ENCODE results near the gene DR1.
"Not testable (repeated sequence)": the region's sequence is repeated elsewhere in the genome, so short reads cannot be mapped to it uniquely, and the experiment has no call there.

Gene DR1

DNA sequence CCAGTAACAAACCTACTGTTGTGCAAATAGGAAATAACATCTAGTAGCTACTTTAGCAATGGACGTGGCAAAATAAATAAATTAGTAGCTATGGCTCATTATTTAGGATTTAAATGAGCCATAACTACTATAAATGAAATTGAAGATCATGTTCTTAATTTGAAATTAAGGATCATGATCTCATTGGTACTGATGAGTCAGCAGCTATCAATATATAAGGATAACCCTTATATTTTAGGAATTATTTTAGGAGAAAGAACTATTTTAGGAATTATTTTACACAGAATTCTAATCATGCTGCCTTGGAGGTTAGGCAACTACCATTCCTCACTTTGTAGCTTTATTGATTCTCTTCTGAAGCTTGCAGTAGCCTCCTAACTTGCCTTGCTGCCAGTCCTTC, 24.0 kb downstream of the DR1 start:
- TF ChIP-seq, protein P1, sequence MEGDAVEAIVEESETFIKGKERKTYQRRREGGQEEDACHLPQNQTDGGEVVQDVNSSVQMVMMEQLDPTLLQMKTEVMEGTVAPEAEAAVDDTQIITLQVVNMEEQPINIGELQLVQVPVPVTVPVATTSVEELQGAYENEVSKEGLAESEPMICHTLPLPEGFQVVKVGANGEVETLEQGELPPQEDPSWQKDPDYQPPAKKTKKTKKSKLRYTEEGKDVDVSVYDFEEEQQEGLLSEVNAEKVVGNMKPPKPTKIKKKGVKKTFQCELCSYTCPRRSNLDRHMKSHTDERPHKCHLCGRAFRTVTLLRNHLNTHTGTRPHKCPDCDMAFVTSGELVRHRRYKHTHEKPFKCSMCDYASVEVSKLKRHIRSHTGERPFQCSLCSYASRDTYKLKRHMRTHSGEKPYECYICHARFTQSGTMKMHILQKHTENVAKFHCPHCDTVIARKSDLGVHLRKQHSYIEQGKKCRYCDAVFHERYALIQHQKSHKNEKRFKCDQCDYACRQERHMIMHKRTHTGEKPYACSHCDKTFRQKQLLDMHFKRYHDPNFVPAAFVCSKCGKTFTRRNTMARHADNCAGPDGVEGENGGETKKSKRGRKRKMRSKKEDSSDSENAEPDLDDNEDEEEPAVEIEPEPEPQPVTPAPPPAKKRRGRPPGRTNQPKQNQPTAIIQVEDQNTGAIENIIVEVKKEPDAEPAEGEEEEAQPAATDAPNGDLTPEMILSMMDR (IDR thresholded peaks at IDR 0.05; ENCODE audit: low read depth, low read length, missing control alignments), result no peak
- H3K4me3 ChIP-seq (replicated peaks; ENCODE audit: low read depth, low read length), result no peak overlapping the region
- DNase-seq (ENCODE audit: extremely low read depth, low read depth), result no peak

DNA sequence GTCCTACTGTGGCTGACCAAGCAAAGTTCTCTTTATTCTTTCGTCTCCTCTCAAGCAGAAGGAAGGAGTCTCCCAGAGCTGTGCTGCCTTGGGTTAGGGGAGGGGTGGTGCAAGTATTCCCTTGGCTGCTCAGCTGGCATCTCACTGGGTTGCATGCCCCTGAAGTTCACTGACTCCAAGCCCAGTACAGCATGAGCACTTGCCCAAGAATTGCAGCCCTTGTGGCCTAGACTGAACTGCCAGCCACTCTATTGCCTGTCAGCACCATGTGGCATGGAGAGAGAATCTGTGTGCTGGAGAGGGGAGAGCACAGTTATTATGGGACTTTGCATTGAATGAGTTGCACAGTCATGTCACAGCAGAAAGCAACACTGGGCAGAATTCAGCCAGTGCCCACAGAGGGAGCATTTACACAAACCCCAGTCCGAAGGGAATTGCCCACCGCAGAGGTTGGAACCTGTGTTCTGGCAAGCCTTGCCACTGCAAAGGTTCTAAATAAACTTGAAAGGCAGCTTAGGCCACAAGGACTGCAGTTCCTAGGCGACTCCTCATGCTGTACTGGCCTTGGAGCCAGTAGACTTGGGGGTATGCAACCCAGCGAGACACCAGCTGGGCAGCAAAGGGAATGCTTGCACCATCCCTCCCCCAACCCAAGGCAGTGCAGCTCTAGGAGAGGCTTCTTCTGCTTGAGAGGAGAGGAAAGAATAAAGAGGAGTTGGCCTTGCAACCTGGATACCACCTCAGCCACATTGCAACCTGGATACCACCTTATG, 28.8 kb downstream of the DR1 start:
- TF ChIP-seq, protein P1 (IDR thresholded peaks at IDR 0.05; ENCODE audit: low read depth, low read length, missing control alignments), result no peak
- no peak for DNase-seq (ENCODE audit: extremely low read depth, low read depth)
- no peak overlapping the region for H3K4me3 ChIP-seq (replicated peaks; ENCODE audit: low read depth, low read length)

DNA sequence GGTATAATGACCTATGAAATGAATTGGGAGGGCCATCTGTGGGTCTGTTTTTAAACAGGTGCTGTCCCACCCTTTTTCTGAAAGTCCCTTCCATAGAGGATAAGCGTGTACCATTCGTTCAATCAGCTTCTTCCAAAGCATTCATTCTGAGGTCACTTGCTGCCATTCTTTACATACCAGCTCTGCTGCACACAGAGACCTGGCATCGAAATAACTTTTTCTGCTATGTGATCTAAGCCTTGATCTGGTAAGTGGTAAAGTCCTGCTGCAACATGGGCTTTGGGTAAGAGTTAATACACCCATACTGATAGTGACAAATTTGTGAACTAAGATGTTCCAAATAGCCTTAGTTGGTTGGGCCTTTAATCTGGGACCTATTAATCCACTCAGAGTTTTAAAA, 38.9 kb downstream of the DR1 start:
- no peak for DNase-seq (ENCODE audit: extremely low read depth, low read depth)
- H3K4me3 ChIP-seq (replicated peaks; ENCODE audit: low read depth, low read length), result no peak overlapping the region
- TF ChIP-seq, protein P1 (IDR thresholded peaks at IDR 0.05; ENCODE audit: low read depth, low read length, missing control alignments), result no peak

DNA sequence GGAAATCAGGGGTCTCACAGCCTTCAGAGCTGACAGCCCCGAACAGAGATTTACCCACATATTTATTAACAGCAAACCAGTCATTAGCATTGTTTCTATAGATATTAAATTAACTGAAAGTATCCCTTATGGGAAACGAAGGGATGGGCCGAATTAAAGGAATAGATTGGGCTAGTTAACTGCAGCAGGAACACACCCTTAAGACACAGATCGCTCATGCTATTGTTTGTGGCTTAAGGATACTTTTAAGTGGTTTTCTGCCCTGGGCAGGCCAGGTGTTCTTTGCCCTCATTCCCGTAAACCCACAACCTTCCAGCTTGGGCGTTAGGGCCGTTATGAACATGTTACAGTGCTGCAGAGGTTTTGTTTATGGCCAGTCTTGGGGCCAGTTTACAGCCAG, 40.6 kb downstream of the DR1 start:
- not testable (repeated sequence) for DNase-seq (ENCODE audit: extremely low read depth, low read depth); H3K4me3 ChIP-seq (replicated peaks; ENCODE audit: low read depth, low read length)

DNA sequence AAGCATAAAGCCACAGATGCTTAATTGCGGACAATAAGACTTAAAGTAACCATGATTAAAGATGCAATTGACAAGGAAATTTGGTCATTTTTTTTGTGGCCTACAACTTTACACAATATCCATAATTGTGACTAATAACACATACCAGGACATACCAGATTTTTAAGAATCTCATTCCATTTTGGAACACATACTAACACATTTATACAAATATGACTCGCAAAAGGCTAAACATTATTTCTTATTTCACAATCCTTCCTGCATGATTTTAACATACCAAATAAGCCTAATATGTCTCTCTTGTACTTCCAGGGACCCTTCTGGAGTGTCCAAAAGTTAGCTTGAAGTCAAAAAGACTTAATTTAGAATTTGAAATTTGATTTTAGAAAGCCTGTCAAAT, 48.8 kb downstream of the DR1 start:
- DNase-seq (ENCODE audit: extremely low read depth, low read depth), result no peak
- TF ChIP-seq, protein P1 (IDR thresholded peaks at IDR 0.05; ENCODE audit: low read depth, low read length, missing control alignments), result no peak
- no peak overlapping the region for H3K4me3 ChIP-seq (replicated peaks; ENCODE audit: low read depth, low read length)

DNA sequence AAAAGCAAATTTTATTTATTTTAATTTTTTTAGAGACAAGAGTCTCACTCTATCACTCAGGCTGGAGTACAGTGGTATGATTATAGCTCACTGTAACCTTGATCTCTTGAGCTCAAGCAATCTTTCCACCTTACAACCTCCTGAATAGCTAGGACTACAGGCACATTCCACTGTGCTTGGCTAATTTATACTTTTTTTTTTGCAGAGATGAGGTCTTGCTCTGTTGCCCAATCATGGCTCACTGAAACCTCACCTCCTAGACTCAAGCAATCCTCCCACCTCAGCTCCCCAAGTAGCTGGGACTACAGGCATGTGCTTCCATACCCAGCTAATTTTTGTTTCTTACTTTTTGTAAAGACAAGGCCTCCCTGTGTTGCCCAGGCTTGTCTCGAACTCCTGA, 49.5 kb downstream of the DR1 start:
- no peak for DNase-seq (ENCODE audit: extremely low read depth, low read depth)
- H3K4me3 ChIP-seq (replicated peaks; ENCODE audit: low read depth, low read length), result no peak overlapping the region
- TF ChIP-seq, protein P1 (IDR thresholded peaks at IDR 0.05; ENCODE audit: low read depth, low read length, missing control alignments), result no peak

DNA sequence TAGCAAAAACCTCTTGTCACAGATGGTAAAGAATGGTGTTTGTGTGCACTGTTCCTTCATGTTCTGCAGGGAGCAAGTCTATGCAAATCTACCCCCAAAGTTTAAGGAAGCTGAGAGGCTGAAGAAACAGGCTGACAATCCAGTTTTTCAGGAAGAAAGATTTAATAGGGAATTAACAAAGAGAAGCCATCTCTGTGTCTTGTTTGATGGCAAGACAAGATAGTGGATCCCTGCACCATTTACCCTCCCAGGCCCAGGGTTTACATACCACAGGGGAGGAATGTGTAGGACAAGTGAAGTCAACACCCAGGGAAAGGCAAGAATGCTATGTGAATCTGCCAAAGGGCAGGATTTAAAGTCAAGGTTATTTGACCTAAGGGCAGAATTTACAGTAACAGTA, 54.1 kb downstream of the DR1 start:
- TF ChIP-seq, protein P1 (IDR thresholded peaks at IDR 0.05; ENCODE audit: low read depth, low read length, missing control alignments), result no peak

More for the DNA sequence above, 54.1 kb downstream of the DR1 start:
- DNase-seq (ENCODE audit: extremely low read depth, low read depth), result no peak
- H3K4me3 ChIP-seq (replicated peaks; ENCODE audit: low read depth, low read length), result no peak overlapping the region

All from HFF-Myc (cell line).